Measurements from ENCODE around the gene ZSWIM3. TPM values are rescaled to one million over a fixed set of nuclear protein-coding genes. Genes with fewer than 3 reads are reported as not detected.

Gene ZSWIM3
- total and polyA plus RNA-seq, 7 donors = 1.7 to 3.5 (median 2.9) TPM

GRCh38 chr20:45857882-45858216 lies 435 bp downstream of the ZSWIM3 start:
- Histone ChIP-seq H3K4me3 (peak overlapping the region; percentile 57 to 91 (median 78)), H3K36me3 (peaks cover 0 to 10% (median under 1%) of the 10 kb centered on the region in 4 donors), H3K4me1 (peaks cover 0 to 46% (median 34%) of the 10 kb centered on the region in 4 donors), H3K9me3 (no peaks in the 10 kb centered on the region), H3K27me3 (no peaks in the 10 kb centered on the region), H3K27ac (peak overlapping the region; percentile 83 to 85 (median 84))
- no peak for DNase-seq
- TF ChIP-seq POLR2A (IDR thresholded peaks at IDR 0.05) (no peak), POLR2AphosphoS5 (IDR thresholded peaks at IDR 0.05) (no peak), CTCF (IDR thresholded peaks at IDR 0.05) (no peak), EP300 (IDR thresholded peaks at IDR 0.05) (no peak)
- intact Hi-C loops (cut with DNase I) = no loop called here
- WGBS, 2 donors = 10 to 20% methylated on average over 13 of the region's 13 CpGs

GRCh38 chr20:45859916-45860315 lies 2.5 kb downstream of the ZSWIM3 start:
- peaks cover 0 to 37% (median 31%) of the 10 kb centered on the region in 4 donors for H3K4me1 ChIP-seq
- WGBS, 2 donors = 95 to 97% methylated on average over 5 of the region's 5 CpGs
- H3K27me3 ChIP-seq = no peaks in the 10 kb centered on the region
- H3K36me3 ChIP-seq = no peaks in the 10 kb centered on the region
- no peak for DNase-seq
- intact Hi-C loops (cut with DNase I) = no loop called here
- H3K9me3 ChIP-seq = no peaks in the 10 kb centered on the region
- TF ChIP-seq POLR2A (IDR thresholded peaks at IDR 0.05) = no peak
- TF ChIP-seq POLR2AphosphoS5 (IDR thresholded peaks at IDR 0.05) = no peak
- no peak for TF ChIP-seq EP300 (IDR thresholded peaks at IDR 0.05)
- TF ChIP-seq CTCF (IDR thresholded peaks at IDR 0.05) = no peak
- no peak overlapping the region for H3K27ac ChIP-seq
- H3K4me3 ChIP-seq = no peak overlapping the region

GRCh38 chr20:45860560-45861220 lies 3.3 kb downstream of the ZSWIM3 start:
- Histone ChIP-seq H3K4me3 (no peak overlapping the region), H3K9me3 (no peaks in the 10 kb centered on the region), H3K27me3 (no peaks in the 10 kb centered on the region), H3K4me1 (peaks cover 0 to 29% (median 23%) of the 10 kb centered on the region in 4 donors), H3K27ac (no peak overlapping the region), H3K36me3 (no peaks in the 10 kb centered on the region)
- intact Hi-C loops (cut with DNase I) = no loop called here
- 62 to 77% methylated on average over 7 of the region's 7 CpGs for WGBS, 2 donors
- TF ChIP-seq POLR2A (IDR thresholded peaks at IDR 0.05) = no peak
- no peak for TF ChIP-seq POLR2AphosphoS5 (IDR thresholded peaks at IDR 0.05)
- DNase-seq = peak; percentile 3

GRCh38 chr20:45861221-45862075 lies 4.0 kb downstream of the ZSWIM3 start:
- Histone ChIP-seq H3K36me3 (no peaks in the 10 kb centered on the region), H3K4me1 (peaks cover 0 to 21% (median 15%) of the 10 kb centered on the region in 4 donors), H3K9me3 (no peaks in the 10 kb centered on the region), H3K27me3 (no peaks in the 10 kb centered on the region), H3K27ac (no peak overlapping the region), H3K4me3 (no peak overlapping the region)
- 70 to 88% methylated on average over 7 of the region's 7 CpGs for WGBS, 2 donors
- TF ChIP-seq POLR2A (IDR thresholded peaks at IDR 0.05) (no peak), EP300 (IDR thresholded peaks at IDR 0.05) (no peak), CTCF (IDR thresholded peaks at IDR 0.05) (no peak), POLR2AphosphoS5 (IDR thresholded peaks at IDR 0.05) (no peak)
- no peak for DNase-seq
- intact Hi-C loops (cut with DNase I) = no loop called here
